Loucy (cell line): ENCODE data around the gene ADISSP.

ENCODE experiments used
- H2AFZ ChIP-seq: fragments of 200-600 bp; sonication (generic); 2 replicates; pipeline ENCODE4 v1.6.0; 2016; ENCODE audit warnings: antibody characterized with exemption, mild to moderate bottlenecking, low read length, moderate library complexity
- H3F3A ChIP-seq: fragments of 200-600 bp; 2 replicates; pipeline ENCODE4 v1.6.0; 2016; ENCODE audit warnings: antibody characterized with exemption, low read depth, mild to moderate bottlenecking
- H3K27me3 ChIP-seq: fragments of 200-600 bp; sonication (generic); 2 replicates; pipeline ENCODE4 v1.6.1; 2014; ENCODE audit warnings: low read length, mild to moderate bottlenecking; ENCODE audit not compliant: insufficient read depth, poor library complexity, severe bottlenecking
- H3K36me3 ChIP-seq: fragments of 200-600 bp; sonication (generic); 2 replicates; pipeline ENCODE4 v1.6.1; 2016; ENCODE audit warnings: low read length; ENCODE audit not compliant: insufficient read depth
- H3K4me1 ChIP-seq: fragments of 200-600 bp; sonication (generic); 2 replicates; pipeline ENCODE4 v1.5.1; 2014; ENCODE audit warnings: low read length, mild to moderate bottlenecking; ENCODE audit not compliant: insufficient read depth, poor library complexity, severe bottlenecking
- H3K4me2 ChIP-seq: fragments of 200-600 bp; sonication (generic); 2 replicates; pipeline ENCODE4 v1.6.0; 2014; ENCODE audit warnings: antibody characterized with exemption, low read length, low read depth, mild to moderate bottlenecking; ENCODE audit not compliant: poor library complexity, severe bottlenecking
- H3K4me3 ChIP-seq: fragments of 200-600 bp; sonication (generic); 2 replicates; pipeline ENCODE4 v1.5.1; 2014; ENCODE audit warnings: low read length, mild to moderate bottlenecking, mixed read lengths; ENCODE audit not compliant: poor library complexity, severe bottlenecking
- H3K79me2 ChIP-seq: fragments of 200-600 bp; sonication (generic); 2 replicates; pipeline ENCODE4 v1.6.1; 2014; ENCODE audit warnings: low read length; ENCODE audit not compliant: insufficient read depth
- H3K9ac ChIP-seq: fragments of 200-600 bp; sonication (generic); 2 replicates; pipeline ENCODE4 v1.6.0; 2014; ENCODE audit warnings: mild to moderate bottlenecking, low read depth, low read length, moderate library complexity; ENCODE audit not compliant: poor library complexity, severe bottlenecking
- H3K9me2 ChIP-seq: fragments of 200-600 bp; sonication (generic); replicated peaks from 2 replicates; pipeline ENCODE4 v1.6.1; 2016; ENCODE audit warnings: low read depth, low read length, mixed read lengths
- H3K9me3 ChIP-seq: fragments of 200-600 bp; sonication (generic); 2 replicates; pipeline ENCODE4 v1.6.1; 2014; ENCODE audit warnings: mild to moderate bottlenecking, antibody characterized with exemption, low read length, low read depth; ENCODE audit not compliant: insufficient read depth
- H4K20me1 ChIP-seq: fragments of 200-600 bp; sonication (generic); 2 replicates; pipeline ENCODE4 v1.6.0; 2014; ENCODE audit warnings: antibody characterized with exemption, low read length, mild to moderate bottlenecking; ENCODE audit not compliant: insufficient read depth, poor library complexity, severe bottlenecking
- EZH2phosphoT487 ChIP-seq: fragments of 200-600 bp; IDR thresholded peaks from 2 replicates; pipeline ENCODE4 v1.6.1; 2018; ENCODE audit warnings: antibody characterized with exemption, mild to moderate bottlenecking, moderate library complexity, borderline replicate concordance
- TF ChIP-seq, protein P1 (sequence below): fragments of 200-600 bp; sonication (generic); conservative IDR thresholded peaks from 2 replicates; pipeline ENCODE4 v1.5.1; 2014; ENCODE audit warnings: mild to moderate bottlenecking, antibody characterized with exemption, low read length

ADISSP gene

DNA sequence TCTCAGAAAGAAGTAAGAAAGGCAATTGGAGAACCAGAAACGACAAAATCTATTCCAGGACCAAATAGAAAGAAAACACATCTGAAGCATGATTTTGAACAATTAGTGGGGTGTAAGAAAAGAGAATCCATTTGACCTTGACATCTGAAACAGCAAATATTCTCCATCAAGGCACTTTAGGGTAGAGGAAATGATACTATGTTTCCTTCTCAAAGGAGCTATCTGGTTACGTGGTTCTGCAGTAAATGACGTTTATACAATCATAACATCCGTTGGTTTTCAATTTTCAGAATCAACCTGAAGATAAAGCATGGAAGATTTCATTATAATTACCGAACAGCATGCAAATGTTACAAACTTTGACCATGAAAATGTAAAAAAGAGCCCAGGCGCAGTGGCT, 46.9 kb downstream of the ADISSP start:
- no peaks in the 10 kb centered on the region for H3K4me1 ChIP-seq
- H3K36me3 ChIP-seq: no peaks in the 10 kb centered on the region
- TF ChIP-seq EZH2phosphoT487: no peak
- TF ChIP-seq, protein P1, sequence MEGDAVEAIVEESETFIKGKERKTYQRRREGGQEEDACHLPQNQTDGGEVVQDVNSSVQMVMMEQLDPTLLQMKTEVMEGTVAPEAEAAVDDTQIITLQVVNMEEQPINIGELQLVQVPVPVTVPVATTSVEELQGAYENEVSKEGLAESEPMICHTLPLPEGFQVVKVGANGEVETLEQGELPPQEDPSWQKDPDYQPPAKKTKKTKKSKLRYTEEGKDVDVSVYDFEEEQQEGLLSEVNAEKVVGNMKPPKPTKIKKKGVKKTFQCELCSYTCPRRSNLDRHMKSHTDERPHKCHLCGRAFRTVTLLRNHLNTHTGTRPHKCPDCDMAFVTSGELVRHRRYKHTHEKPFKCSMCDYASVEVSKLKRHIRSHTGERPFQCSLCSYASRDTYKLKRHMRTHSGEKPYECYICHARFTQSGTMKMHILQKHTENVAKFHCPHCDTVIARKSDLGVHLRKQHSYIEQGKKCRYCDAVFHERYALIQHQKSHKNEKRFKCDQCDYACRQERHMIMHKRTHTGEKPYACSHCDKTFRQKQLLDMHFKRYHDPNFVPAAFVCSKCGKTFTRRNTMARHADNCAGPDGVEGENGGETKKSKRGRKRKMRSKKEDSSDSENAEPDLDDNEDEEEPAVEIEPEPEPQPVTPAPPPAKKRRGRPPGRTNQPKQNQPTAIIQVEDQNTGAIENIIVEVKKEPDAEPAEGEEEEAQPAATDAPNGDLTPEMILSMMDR: no peak
- H3K27me3 ChIP-seq: no peaks in the 10 kb centered on the region
- H4K20me1 ChIP-seq: no peaks in the 10 kb centered on the region
- no peaks in the 10 kb centered on the region for H3F3A ChIP-seq
- no peak overlapping the region for H3K4me3 ChIP-seq
- H3K9me3 ChIP-seq: no peaks in the 10 kb centered on the region
- no peaks in the 10 kb centered on the region for H3K9me2 ChIP-seq
- no peak overlapping the region for H3K4me2 ChIP-seq
- peak overlapping the region; percentile 14; the same call in 1 of the 2 replicates for H2AFZ ChIP-seq
- no peak overlapping the region for H3K9ac ChIP-seq
- no peaks in the 10 kb centered on the region for H3K79me2 ChIP-seq

DNA sequence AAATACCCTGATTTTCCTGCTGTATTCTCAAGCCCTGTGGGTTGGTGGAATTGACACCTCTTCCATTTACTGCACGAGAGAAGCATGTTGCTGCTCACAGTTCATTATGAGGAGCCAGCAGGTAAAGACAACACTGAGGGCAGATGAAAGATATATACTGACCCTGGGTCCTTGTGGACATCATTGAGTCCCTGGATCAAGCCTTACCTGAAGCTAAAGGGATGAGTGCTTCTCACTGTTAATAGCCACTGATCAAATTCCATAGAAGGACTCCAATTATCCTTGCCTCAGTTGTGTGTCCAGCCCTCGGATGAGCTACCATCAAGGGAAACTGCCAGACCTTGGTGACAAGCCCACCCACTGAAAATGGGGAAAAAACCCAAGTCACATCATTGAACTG, 47.5 kb downstream of the ADISSP start:
- H3K4me1 ChIP-seq: no peaks in the 10 kb centered on the region
- no peaks in the 10 kb centered on the region for H3K27me3 ChIP-seq
- no peak overlapping the region for H3K4me3 ChIP-seq
- no peaks in the 10 kb centered on the region for H3K79me2 ChIP-seq
- H3K9me2 ChIP-seq: no peaks in the 10 kb centered on the region
- no peaks in the 10 kb centered on the region for H3K9me3 ChIP-seq
- H2AFZ ChIP-seq: 0 out of 2 replicates have a peak overlapping the region, but pooled peaks have one; percentile 14
- no peaks in the 10 kb centered on the region for H3F3A ChIP-seq
- no peaks in the 10 kb centered on the region for H3K36me3 ChIP-seq
- H4K20me1 ChIP-seq: no peaks in the 10 kb centered on the region
- TF ChIP-seq, protein P1: no peak
- no peak for TF ChIP-seq EZH2phosphoT487
- no peak overlapping the region for H3K9ac ChIP-seq
- H3K4me2 ChIP-seq: no peak overlapping the region

DNA sequence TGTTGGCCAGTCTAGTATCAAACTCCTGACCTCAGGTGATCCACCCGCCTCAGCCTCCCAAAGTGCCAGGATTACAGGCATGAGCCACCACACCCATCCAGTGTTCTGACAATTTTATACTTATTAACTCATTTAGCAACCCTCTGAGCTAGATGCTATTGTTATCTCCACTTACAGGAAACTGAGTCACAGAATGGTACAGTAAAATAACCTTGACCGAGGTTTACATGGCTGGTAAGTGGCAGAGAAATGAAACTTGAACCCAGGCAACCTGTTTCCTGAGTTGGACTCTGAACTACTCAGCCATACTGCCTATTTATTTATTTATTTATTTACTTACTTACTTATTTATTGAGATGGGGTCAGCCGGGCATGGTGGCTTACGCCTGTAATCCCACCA, 48.5 kb downstream of the ADISSP start:
- H3K4me1 ChIP-seq: no peaks in the 10 kb centered on the region
- TF ChIP-seq, protein P1: no peak
- no peak for TF ChIP-seq EZH2phosphoT487
- H3K9me3 ChIP-seq: no peaks in the 10 kb centered on the region
- H2AFZ ChIP-seq: no peak overlapping the region
- H3K4me2 ChIP-seq: no peak overlapping the region
- H3K9ac ChIP-seq: no peak overlapping the region
- no peaks in the 10 kb centered on the region for H3K36me3 ChIP-seq
- H3K27me3 ChIP-seq: no peaks in the 10 kb centered on the region
- H3K4me3 ChIP-seq: no peak overlapping the region
- H3K9me2 ChIP-seq: no peaks in the 10 kb centered on the region
- no peaks in the 10 kb centered on the region for H4K20me1 ChIP-seq
- no peaks in the 10 kb centered on the region for H3K79me2 ChIP-seq
- H3F3A ChIP-seq: no peaks in the 10 kb centered on the region
